Measurements from ENCODE around the gene CMBL. TPM values are rescaled to one million over a fixed set of nuclear protein-coding genes. Genes with fewer than 3 reads are reported as not detected.
"Not testable (repeated sequence)": the region's sequence is repeated elsewhere in the genome, so short reads cannot be mapped to it uniquely, and the experiment has no call there.

Gene CMBL
- total RNA-seq, 1 donor from 2014 or later, result 3.9 TPM

DNA sequence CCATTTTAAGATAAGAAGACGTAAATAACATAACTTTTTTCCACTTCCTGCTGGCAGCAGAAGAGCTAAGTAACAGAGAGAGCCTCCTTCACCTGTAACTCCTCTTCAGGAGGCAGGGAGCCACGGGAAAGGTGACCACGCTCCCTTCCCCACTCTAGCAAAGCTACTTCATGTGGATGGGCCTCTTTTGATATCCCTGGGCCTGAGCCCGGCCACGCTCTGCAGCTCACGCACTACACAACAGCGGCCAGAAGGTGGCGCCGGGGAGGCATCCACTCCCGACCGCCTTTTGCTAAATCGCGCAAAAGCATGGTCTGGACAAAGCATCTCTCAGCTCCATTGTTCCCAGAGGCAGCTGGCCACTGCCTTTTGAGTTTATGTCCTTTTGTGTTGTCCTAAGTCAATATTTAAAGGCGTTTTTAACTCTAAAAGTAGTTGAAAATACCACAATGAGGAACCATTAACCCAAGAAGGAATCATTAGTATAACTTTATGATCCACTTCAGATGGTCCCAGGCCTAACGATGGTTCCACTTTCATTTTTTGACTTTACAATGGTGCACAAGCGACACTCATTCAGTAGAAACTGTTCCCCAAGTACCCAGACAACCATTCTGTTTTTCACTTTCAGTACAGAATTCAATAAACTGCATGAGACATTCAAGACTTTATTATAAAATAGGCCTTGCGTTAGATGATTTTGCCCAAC is 23.6 kb downstream of the CMBL start:
- DNase-seq, result peak; percentile 81

DNA sequence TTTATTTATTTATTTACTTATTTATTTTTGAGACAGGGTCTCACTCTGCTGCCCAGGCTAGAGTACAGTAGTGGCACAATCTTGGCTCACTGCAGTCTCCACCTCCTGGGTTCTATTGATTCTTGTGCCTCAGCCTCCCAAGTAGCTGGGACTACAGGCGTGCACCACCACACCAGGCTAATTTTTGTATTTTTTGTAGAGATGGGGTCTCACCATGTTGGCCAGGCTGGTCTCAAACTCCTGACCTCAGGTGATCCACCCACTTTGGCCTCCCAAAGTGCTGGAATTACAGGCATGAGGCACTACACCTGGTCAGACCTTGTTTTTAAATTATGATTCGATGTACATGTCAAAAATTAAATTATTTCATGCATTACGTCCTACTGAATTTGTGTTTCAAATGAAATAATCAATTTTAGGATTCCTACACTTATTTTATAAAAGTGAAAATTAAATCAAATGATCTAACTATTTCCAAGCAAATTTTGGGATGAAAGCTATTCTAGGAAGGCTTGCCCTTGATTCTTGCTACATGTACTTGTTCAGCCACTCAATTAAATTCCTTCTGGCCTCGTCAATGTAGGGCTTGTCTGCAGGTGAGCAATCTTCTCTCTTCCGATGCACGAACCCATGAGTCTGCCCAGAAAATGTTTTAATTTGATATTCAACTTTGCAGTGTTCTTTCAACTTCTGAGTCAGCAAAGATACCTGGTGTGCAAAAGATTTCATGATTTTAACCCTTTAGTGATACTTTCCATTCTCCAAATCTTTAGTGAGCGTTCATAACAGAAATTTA is 27.6 kb downstream of the CMBL start:
- DNase-seq, result no peak

GRCh38 chr5:10279328-10279727 is 28.4 kb downstream of the CMBL start:
- no peak for DNase-seq

GRCh38 chr5:10278658-10279279 is 28.9 kb downstream of the CMBL start:
- no peak for DNase-seq

DNA sequence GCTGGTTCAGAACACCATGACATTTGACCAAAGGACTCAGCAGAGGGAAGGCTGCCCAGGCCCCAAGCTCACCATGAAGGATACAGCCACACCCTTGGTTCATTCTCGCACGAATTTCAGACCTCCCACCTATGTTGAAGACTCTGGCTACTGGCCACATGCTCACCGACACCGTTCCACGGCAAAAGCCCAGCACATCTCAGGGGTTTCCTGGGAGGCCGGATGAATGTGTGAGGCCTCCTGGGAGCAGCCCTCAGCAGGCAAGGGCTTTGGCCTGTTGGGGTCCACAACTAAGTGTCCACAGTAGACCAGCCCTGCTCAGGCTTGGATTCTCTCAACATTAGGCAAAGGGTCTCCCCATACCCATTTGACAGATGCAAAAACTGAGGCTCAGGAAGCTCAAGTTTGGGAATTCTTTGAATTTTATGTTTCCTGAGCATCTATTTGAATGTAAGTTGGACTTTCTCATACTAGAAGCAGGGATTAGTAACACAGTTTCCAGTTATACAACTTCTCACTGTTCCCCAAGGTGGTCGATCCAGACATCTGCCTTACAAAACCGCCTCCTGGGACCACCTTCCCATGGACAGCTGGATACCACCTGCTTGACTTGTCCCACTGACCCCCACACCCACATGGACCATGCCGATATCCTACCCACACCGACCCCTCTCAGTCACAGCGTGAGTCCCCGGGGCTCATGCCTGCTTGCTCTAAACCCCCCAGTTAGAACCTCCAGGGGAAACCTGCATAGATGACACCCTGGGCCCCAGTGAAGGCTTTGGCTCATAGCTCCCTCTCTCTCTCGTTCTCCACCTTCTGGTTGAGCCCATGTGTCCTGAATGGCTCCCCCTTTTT is 29.7 kb downstream of the CMBL start:
- no peak for DNase-seq

- no peak for DNase-seq
Observed at GRCh38 chr5:10276691-10277090, 31.0 kb downstream of the CMBL start.

- no peak for DNase-seq
Observed at GRCh38 chr5:10275991-10276390, 31.7 kb downstream of the CMBL start.

DNA sequence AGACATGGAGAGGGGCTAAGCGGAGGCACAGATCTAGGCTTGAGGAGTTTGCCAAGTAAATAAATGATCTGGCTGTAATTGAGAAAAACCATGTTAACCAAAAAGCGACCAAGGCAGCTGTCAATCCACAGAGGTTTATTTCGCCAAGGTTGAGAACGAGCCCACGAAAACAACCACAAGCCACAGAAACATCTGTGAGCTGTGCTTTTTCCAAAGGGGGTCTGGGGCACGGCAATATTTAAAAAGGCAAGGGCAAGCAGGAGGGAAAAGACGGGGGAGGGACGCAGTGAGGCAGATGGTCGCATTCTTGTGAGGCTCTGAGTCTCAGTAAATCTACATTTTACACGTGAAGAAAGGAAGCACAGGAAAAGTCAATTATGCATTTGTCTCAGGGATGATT is 32.2 kb downstream of the CMBL start:
- DNase-seq, result no peak

DNA sequence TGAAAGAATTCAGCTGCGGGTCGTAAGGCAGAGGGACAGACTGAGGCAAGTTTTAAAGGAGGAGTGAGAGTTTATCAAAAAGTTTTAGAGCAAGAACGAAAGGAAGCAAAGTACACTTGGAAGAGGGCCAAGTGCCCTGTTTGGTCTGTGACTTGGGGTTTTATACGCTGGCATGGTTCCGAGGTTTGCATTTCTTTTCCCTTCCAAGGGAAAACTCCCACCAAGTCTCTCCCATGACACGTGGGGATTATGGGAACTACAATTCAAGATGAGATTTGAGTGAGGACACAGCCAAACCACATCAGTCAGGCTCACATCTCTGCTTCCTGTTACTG is 34.9 kb downstream of the CMBL start:
- DNase-seq, result not testable (repeated sequence)

DNA sequence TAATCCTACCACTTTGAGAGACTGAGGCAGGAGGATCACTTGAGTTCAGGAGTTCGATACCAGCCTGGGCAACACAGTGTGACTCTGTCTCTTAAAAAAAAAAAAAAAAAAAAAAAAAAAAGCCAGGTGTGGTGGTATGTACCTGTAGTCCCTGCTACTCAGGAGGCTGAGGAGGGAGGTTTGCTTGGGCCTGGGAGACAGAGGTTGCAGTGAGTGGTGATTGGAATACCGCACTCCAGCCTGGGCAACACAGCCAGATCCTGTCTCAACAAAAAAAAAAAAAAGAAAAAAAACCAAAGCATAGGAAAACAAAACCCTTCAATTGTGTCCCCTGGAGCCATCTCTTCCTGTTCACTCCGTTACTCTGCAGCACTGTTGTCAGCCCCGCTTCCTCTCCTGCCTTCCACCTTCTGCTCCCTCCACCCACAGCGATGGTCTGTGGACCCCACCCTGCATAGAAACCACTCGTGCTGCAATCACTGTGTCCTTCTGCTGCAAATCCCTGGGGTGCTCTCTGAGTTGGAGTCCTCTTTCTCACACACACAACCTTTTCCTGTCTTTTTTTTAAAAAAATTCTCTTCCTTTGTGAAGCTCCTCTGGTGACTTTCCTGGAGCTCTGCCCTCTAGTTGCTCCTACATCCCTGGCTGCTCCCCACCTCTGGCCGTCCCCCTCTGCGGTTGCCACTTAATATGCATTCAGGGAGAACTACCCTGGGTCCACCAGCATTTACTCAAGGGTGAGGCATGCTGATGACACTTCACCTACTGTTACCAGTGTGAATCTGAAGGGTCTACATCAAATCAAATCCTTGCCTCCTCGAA is 35.4 kb downstream of the CMBL start:
- DNase-seq, result no peak

GRCh38 chr5:10268100-10268499 is 39.6 kb downstream of the CMBL start:
- no peak for DNase-seq

GRCh38 chr5:10266839-10267238 is 40.9 kb downstream of the CMBL start:
- no peak for DNase-seq

DNA sequence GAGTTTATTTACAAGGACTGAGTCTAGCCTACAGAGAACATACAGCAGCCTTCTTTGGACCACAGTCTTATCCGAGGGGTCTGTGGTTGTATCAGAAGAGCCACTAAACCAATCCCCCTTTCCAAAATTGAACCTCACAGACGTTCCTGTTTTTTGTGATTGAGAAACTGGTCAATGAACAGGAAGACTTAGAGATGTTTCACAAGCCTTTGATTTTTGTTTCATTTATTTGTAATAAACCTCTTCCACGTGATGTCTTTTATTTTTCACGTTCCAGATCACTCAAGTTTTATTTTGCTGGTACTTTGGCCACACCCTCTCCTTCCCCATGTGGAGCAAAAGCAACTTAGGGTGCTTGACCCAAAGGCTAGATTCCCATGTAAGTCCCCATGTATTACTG is 41.6 kb downstream of the CMBL start:
- DNase-seq, result no peak

DNA sequence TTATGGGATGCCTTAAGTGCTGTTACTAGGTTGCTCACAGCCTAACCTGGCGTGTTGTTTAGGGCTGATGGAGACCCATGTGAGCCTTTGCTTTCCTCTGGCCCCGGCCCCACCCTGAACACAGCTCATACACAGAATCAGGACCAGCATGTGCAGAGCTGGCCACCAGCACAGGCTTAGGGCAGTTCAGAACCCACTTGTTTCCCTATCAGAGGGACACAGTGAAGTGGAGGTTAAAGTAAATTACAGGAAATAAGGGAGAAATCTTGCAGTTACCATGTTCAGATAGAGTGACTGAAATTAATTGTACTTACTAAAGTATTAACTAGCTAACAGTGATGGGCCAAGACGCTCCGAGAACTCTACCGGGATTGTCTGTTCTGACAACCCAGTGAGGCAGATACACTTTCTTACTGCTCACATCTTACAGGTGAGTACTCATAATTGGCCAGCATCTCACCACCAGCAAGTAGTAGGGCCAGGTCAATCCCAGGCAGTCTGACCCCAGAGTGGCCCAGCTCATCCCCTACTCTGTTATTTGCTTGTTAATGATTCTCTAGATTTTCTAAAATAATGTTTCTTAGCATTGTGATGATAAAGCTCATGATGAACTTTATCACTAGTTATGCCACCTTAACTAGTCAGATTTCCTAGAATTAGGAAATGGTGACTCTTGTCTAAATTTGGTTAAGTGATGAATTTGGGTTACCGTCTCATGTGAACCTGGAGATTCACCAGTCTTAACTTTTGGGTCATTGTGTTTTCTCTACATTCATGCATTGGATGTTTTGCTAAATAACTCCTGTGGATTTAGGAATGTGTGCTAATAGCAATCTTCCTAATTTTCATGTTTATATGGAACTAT is 42.2 kb downstream of the CMBL start:
- no peak for DNase-seq

DNA sequence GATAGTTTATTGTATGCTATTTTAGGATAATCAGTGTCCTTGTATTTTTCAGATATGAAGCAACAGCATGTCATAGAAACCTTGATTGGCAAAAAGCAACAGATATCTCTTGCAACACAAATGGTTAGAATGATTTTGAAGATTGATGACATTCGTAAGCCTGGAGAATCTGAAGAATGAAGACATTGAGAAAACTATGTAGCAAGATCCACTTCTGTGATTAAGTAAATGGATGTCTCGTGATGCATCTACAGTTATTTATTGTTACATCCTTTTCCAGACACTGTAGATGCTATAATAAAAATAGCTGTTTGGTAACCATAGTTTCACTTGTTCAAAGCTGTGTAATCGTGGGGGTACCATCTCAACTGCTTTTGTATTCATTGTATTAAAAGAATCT is 43.1 kb downstream of the CMBL start:
- DNase-seq, result no peak

DNA sequence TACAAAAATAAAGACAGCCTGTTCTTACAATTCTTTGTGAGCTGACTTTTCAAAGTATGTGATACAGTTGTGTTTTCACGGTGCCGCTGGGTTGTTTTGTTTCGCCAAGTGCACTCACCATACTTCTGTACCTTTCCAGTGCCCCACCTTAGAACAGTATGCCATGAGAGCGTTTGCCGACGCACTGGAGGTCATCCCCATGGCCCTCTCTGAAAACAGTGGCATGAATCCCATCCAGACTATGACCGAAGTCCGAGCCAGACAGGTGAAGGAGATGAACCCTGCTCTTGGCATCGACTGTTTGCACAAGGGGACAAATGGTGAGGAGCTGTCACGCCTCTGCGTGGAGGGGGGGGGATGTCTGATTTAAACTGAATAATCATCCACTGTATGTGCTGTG is 44.7 kb downstream of the CMBL start:
- DNase-seq, result no peak

DNA sequence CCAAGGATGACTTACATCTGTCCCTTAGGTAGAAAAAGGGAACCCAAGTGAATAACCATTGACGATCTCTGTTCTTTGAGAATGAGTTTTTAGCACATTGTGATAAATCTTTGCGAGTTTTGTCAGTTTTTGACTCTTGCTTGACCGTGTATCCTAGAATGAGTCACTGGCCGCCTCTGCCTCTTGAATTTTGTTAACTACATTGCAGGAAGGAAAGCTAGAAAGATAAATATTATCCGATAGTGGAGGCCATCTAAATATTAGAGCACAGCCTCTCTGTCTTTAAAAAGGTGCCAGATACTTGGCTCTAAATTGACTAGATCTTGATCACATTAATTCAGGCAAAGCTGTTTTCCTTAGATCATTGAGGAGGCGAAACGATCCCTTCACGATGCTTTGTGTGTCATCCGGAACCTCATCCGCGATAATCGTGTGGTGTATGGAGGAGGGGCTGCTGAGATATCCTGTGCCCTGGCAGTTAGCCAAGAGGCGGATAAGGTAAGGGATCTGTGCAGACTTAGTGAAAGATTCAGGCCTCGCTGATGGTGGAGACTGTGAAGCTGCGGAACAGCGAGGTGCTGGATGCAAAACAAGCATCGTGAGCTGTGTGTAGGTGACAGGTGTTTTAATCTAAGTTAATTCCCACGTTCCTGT is 45.5 kb downstream of the CMBL start:
- DNase-seq, result no peak

- no peak for DNase-seq
Observed at GRCh38 chr5:10261065-10261464, 46.6 kb downstream of the CMBL start.

DNA sequence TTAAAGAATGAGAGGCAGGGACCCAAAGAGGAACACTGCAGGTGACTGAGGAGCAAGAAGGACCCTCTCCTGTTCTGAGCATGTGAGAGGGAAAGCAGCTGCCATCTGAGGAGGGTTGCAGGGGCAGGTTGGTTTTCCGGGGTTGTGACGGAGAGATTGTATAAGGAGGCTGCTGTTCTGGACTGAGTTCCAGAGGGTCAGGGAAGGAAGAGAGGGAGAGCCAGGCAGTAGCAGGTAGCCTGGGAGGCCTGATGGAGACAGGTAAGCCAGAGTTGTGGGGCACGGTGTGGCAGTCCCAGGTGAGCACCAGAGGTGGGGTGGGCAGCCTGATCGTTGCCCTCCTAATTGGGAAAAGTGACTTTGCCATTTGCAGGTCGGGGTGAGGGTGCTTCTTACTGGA is 47.8 kb downstream of the CMBL start:
- no peak for DNase-seq

DNA sequence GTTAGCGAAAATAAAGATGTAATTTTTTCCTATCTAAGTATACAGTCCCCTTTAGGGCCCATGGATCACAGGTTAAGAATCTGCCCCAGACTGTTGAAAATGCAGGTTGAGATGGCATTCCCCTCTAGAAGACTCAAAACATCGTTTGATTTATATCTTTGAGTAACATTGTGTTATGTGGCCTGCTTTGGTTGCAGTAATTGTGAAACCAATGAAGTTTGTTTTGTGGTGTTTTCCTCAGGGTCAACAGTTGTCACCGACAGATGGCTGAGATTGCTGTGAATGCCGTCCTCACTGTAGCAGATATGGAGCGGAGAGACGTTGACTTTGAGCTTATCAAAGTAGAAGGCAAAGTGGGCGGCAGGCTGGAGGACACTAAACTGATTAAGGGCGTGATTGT is 49.8 kb downstream of the CMBL start:
- no peak for DNase-seq
